ENCODE data around the gene RYR2. TPM values are rescaled to one million over a fixed set of nuclear protein-coding genes. Genes with fewer than 3 reads are reported as not detected.

The RYR2 gene
- total RNA-seq, 4 donors from 2014 or later = 0.88 to 8.4 (median 5.5) TPM

DNA sequence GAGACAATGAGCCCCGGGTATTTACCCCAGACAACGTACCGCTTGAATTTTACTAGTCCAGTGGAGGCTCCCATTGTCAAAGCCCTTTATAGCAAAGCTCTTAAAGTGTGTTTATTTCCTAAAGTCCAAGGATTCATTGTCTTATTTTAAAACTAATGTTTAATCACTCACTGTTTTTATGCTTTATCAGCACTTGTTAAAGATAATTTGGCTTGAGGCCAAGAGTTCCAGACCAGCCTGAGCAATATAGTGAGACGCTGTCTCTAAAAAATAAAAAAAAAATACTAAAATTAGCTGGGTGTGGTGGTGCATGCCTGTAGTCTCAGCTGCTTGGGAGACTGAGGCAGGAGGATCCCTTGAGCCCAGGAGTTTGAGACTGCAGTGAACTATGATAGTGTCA is 202.8 kb downstream of the RYR2 start:
- TF ChIP-seq, protein P1, sequence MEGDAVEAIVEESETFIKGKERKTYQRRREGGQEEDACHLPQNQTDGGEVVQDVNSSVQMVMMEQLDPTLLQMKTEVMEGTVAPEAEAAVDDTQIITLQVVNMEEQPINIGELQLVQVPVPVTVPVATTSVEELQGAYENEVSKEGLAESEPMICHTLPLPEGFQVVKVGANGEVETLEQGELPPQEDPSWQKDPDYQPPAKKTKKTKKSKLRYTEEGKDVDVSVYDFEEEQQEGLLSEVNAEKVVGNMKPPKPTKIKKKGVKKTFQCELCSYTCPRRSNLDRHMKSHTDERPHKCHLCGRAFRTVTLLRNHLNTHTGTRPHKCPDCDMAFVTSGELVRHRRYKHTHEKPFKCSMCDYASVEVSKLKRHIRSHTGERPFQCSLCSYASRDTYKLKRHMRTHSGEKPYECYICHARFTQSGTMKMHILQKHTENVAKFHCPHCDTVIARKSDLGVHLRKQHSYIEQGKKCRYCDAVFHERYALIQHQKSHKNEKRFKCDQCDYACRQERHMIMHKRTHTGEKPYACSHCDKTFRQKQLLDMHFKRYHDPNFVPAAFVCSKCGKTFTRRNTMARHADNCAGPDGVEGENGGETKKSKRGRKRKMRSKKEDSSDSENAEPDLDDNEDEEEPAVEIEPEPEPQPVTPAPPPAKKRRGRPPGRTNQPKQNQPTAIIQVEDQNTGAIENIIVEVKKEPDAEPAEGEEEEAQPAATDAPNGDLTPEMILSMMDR (IDR thresholded peaks at IDR 0.05) = no peak
- TF ChIP-seq POLR2A (IDR thresholded peaks at IDR 0.05) = no peak
- H3K4me1 ChIP-seq = no peaks in the 10 kb centered on the region
- no peak for DNase-seq
- intact Hi-C loops (cut with DNase I; ENCODE audit: low total_unique reads) = no loop called here
- no peak overlapping the region for H3K27ac ChIP-seq
- H3K4me3 ChIP-seq = no peak overlapping the region
- H3K36me3 ChIP-seq = no peaks in the 10 kb centered on the region
- no peaks in the 10 kb centered on the region for H3K9me3 ChIP-seq
- no peaks in the 10 kb centered on the region for H3K27me3 ChIP-seq

GRCh38 chr1:237247442-237247841 is 205.5 kb downstream of the RYR2 start:
- no peaks in the 10 kb centered on the region for H3K9me3 ChIP-seq
- no peaks in the 10 kb centered on the region for H3K36me3 ChIP-seq
- no peak for TF ChIP-seq POLR2A (IDR thresholded peaks at IDR 0.05)
- TF ChIP-seq, protein P1 (IDR thresholded peaks at IDR 0.05) = no peak
- DNase-seq = no peak
- intact Hi-C loops (cut with DNase I; ENCODE audit: low total_unique reads) = no loop called here
- no peak overlapping the region for H3K4me3 ChIP-seq
- no peaks in the 10 kb centered on the region for H3K4me1 ChIP-seq
- no peaks in the 10 kb centered on the region for H3K27me3 ChIP-seq
- H3K27ac ChIP-seq = no peak overlapping the region

GRCh38 chr1:237249120-237249519 is 207.1 kb downstream of the RYR2 start:
- no peak for DNase-seq
- intact Hi-C loops (cut with DNase I; ENCODE audit: low total_unique reads) = no loop called here
- no peaks in the 10 kb centered on the region for H3K36me3 ChIP-seq
- H3K27ac ChIP-seq = no peak overlapping the region
- TF ChIP-seq POLR2A (IDR thresholded peaks at IDR 0.05) = no peak
- TF ChIP-seq, protein P1 (IDR thresholded peaks at IDR 0.05) = no peak
- no peaks in the 10 kb centered on the region for H3K4me1 ChIP-seq
- H3K27me3 ChIP-seq = no peaks in the 10 kb centered on the region
- H3K4me3 ChIP-seq = no peak overlapping the region
- H3K9me3 ChIP-seq = no peaks in the 10 kb centered on the region

GRCh38 chr1:237250055-237250454 is 208.1 kb downstream of the RYR2 start:
- DNase-seq = no peak
- H3K9me3 ChIP-seq = no peaks in the 10 kb centered on the region
- no peak overlapping the region for H3K4me3 ChIP-seq
- intact Hi-C loops (cut with DNase I; ENCODE audit: low total_unique reads) = no loop called here
- no peaks in the 10 kb centered on the region for H3K27me3 ChIP-seq
- H3K4me1 ChIP-seq = no peaks in the 10 kb centered on the region
- no peak overlapping the region for H3K27ac ChIP-seq
- no peaks in the 10 kb centered on the region for H3K36me3 ChIP-seq
- TF ChIP-seq, protein P1 (IDR thresholded peaks at IDR 0.05) = no peak
- TF ChIP-seq POLR2A (IDR thresholded peaks at IDR 0.05) = no peak

GRCh38 chr1:237255071-237255470 is 213.1 kb downstream of the RYR2 start:
- Histone ChIP-seq H3K9me3 (no peaks in the 10 kb centered on the region), H3K36me3 (no peaks in the 10 kb centered on the region), H3K27me3 (no peaks in the 10 kb centered on the region), H3K4me1 (no peaks in the 10 kb centered on the region), H3K4me3 (no peak overlapping the region), H3K27ac (no peak overlapping the region)
- DNase-seq = no peak
- intact Hi-C loops (cut with DNase I; ENCODE audit: low total_unique reads) = no loop called here
- TF ChIP-seq POLR2A (IDR thresholded peaks at IDR 0.05) = no peak
- TF ChIP-seq, protein P1 (IDR thresholded peaks at IDR 0.05) = no peak
